HEK293T (cell line): ENCODE results near the gene TMC5.

Experiments used
- BHLHE40 ChIP-seq: fragments of 450-650 bp; IDR thresholded peaks from 2 replicates; pipeline ENCODE4 v1.6.1; 2016; ENCODE audit warnings: mild to moderate bottlenecking, moderate library complexity, borderline replicate concordance
- ELF4 ChIP-seq: fragments of 450-650 bp; IDR thresholded peaks from 2 replicates; pipeline ENCODE4 v1.6.1; 2017; ENCODE audit warnings: antibody characterized with exemption
- FOXA1 ChIP-seq: fragments of 450-650 bp; IDR thresholded peaks from 2 replicates; pipeline ENCODE4 v1.6.1; 2016; ENCODE audit warnings: mild to moderate bottlenecking
- FOXK2 ChIP-seq: fragments of 450-650 bp; IDR thresholded peaks from 2 replicates; pipeline ENCODE4 v1.6.1; 2016; ENCODE audit warnings: mild to moderate bottlenecking
- NFRKB ChIP-seq: fragments of 450-650 bp; IDR thresholded peaks from 2 replicates; pipeline ENCODE4 v1.6.1; 2016; ENCODE audit warnings: mild to moderate bottlenecking, moderate library complexity
- SP1 ChIP-seq: fragments of 450-650 bp; IDR thresholded peaks from 2 replicates; pipeline ENCODE4 v1.6.1; 2017
- TARDBP ChIP-seq: fragments of 450-650 bp; IDR thresholded peaks from 2 replicates; pipeline ENCODE4 v1.6.1; 2016
- ZNF384 ChIP-seq: fragments of 450-650 bp; IDR thresholded peaks from 2 replicates; pipeline ENCODE4 v1.6.1; 2016

DNA sequence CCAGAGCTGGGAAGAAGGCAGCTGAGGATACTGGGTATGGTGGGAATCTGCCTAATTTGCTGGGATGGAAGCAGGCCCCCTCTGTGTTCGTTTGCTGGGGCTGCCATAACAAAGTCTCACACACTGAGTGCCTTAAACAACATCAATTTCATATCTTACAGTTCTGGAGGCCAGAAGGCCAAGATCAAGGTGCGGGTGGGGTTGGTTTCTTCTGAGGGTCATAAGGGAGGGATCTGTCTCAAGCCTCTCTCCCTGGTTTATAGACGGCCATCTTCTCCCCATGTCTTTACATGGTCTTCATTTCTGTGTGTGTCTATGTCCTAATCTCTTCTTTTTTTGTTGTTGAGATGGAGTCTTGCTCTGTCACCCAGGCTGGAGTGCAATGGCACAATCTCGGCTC, 68.4 kb downstream of the TMC5 start:
- TF ChIP-seq NFRKB, result no peak
- no peak for TF ChIP-seq TARDBP
- no peak for TF ChIP-seq BHLHE40
- TF ChIP-seq FOXA1, result no peak
- no peak for TF ChIP-seq ZNF384
- TF ChIP-seq FOXK2, result no peak
- TF ChIP-seq SP1, result no peak
- no peak for TF ChIP-seq ELF4
